Fibroblast of mammary gland (primary cell): ENCODE data around the gene CCER1.

Source experiments
- DNase-seq: peaks from one replicate; pipeline ENCODE4 v3.0.0-alpha.2; 2010; ENCODE audit warnings: low read depth
- H3K4me3 ChIP-seq: 2 replicates; pipeline ENCODE4 v1.5.1; 2011; ENCODE audit warnings: low read depth, mild to moderate bottlenecking, low read length, moderate library complexity; ENCODE audit not compliant: control insufficient read depth
- CTCF ChIP-seq: conservative IDR thresholded peaks from 2 replicates; pipeline ENCODE4 v1.5.1; 2011; ENCODE audit warnings: low read depth, low read length, inconsistent platforms; ENCODE audit not compliant: control insufficient read depth, insufficient read depth

The CCER1 gene

GRCh38 chr12:90954921-90955320 is at the start of gene CCER1:
Gene CCER1, minus strand, starts transcription at chr12:90955176. Its CDS starts 434 bp downstream, at chr12:90954742.
- no peak for TF ChIP-seq CTCF
- DNase-seq: no peak

DNA sequence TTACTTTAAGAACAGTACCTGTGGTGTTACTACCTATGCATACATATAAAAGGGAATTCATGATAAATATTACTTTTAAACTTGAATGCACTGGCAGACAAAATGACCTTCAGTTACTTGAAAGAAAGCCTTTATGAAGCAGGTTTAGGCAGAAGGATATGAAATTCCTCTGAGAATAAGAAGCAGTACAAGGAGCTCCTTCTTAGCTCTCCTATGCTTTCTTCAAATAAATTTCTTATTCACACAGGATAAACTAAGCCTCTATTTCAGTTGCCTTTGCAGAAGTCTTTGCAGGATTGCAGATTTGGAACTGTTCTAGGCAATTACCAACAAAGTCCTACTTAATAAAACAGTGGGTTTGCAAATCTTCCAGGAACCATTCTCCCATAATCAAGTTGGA is 48.8 kb upstream of the CCER1 start:
- no peak for TF ChIP-seq CTCF
- DNase-seq: no peak

More at GRCh38 chr12:90954921-90955320, at the start of gene CCER1:
- no peak within 1 kb of the TSS for H3K4me3 ChIP-seq

DNA sequence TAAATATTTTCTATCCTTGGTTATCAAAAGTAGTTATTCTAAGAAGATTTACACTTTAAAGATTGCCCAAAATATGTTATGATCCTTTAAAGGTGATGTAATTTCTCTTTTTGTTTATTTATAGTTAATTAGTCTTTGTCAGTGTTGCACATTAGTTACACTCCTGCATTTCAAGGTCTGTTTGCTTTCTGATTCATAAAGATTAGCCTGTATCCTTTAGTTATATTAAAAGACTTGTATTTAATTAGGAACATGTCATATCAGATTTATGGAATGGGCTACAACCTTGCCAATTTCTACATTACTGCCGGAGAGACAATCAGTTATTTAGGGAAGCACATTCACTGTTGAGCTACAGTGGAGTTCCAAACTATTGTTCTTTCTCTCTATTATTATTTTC is 46.3 kb upstream of the CCER1 start:
- no peak for DNase-seq
- no peak overlapping the region for H3K4me3 ChIP-seq
- TF ChIP-seq CTCF: no peak

More for the DNA sequence above, 48.8 kb upstream of the CCER1 start:
- H3K4me3 ChIP-seq: no peak overlapping the region

DNA sequence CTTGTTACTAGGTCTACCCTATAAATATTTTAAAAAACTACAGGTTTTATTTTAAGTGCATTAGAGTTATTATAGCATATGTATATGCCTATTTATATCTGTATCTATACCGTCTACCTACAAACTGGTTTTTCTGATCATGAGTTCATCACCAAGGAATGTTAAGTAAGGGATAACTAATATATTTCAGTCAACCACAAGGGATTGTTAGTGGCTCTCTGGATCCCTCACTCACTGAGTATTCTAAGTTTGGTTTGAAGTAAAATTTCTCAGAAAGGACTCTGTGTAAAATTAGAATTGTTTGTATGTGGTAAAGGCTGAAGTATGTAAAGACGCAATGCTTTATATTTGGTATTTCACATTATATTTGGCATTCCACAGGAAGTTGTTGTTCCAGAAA is 45.0 kb upstream of the CCER1 start:
- no peak for TF ChIP-seq CTCF
- DNase-seq: no peak
- H3K4me3 ChIP-seq: no peak overlapping the region

DNA sequence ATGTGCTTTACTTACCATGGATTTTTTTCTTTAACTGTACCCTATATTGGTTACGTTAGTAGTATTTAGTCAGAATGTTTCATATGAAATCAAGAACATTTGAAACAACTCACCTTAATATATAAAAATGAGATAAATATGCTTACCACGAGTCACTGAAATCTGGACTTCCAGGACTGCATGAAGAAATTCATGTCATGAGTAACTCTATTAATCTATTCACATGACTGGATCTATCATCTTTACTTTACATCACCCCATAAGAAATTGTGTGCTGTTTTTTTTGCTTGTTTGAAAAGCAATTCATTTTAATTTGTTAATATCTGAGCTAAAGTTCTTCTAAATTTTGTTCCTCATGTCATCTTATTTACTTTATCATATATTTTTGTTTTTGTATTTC is 44.6 kb upstream of the CCER1 start:
- peak; percentile 31 for DNase-seq
- no peak for TF ChIP-seq CTCF
- H3K4me3 ChIP-seq: no peak overlapping the region

DNA sequence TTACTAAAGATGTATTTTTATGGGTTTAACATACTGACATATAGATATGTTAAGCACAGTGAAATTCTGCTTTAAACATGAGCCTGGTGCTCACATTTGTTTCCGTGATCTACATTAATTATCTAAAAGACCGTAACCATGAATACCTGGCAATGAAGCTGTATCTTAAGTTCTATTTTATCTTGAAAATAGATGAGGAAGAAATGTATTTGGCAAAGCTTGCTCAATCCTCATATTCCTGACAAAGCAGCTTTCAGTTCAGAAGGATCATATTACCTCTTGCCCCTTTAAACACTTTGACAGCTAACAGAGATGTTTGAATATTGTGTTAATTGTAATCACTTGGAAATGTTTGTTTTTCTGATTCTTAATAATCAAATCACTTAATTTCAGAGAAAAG is 40.0 kb upstream of the CCER1 start:
- DNase-seq: peak; percentile 29
- H3K4me3 ChIP-seq: no peak overlapping the region
- no peak for TF ChIP-seq CTCF

DNA sequence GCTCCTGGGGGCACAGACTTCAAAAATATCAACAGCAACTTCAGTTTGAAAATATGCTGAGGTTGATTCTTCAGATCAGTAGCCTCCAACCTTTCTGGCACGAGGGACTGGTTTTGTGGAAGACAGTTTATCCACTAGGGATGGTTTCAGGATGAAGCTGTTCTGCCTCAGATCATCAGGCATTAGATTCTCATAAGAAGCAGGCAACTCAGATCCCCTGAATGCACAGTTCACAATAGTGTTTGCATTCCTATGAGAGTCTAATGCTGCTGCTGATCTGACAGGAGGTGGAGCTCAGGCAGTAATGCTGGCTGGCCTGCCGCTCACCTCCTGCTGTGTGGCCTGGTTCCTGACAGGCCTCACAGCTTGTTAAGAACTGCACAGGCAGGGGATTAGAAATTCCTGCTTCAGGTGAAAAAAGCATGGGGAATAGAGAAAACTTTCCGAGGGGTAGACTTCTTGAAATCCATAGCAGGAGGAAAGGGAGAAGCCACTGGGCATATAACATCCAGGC is 37.0 kb upstream of the CCER1 start:
- no peak for TF ChIP-seq CTCF
- no peak overlapping the region for H3K4me3 ChIP-seq
- no peak for DNase-seq
